ENCODE measurements around the gene EPB41L5. TPM values are rescaled to one million over a fixed set of nuclear protein-coding genes. Genes with fewer than 3 reads are reported as not detected.
"Not testable (repeated sequence)": the region's sequence is repeated elsewhere in the genome, so short reads cannot be mapped to it uniquely, and the experiment has no call there.

EPB41L5 gene
- total RNA-seq, 1 donor from 2014 or later, result 1.5 TPM

GRCh38 chr2:120037995-120038541 is 25.2 kb downstream of the EPB41L5 start:
- intact Hi-C loops (cut with micrococcal nuclease), result no loop called here
- Mint-ChIP-seq H3K36me3 (ENCODE audit: low read depth) (no peaks in the 10 kb centered on the region), H3K4me3 (ENCODE audit: low read depth) (no peak overlapping the region), H3K27me3 (ENCODE audit: low read depth) (peaks cover 13% of the 10 kb centered on the region), H3K27ac (no peak overlapping the region), H3K9me3 (no peaks in the 10 kb centered on the region), H3K4me1 (ENCODE audit: low read depth) (no peaks in the 10 kb centered on the region)
- DNase-seq (ENCODE audit: low spot score), result no peak

GRCh38 chr2:120042359-120042758 is 29.5 kb downstream of the EPB41L5 start:
- Mint-ChIP-seq H3K27ac (no peak overlapping the region), H3K4me3 (ENCODE audit: low read depth) (no peak overlapping the region), H3K4me1 (ENCODE audit: low read depth) (no peaks in the 10 kb centered on the region), H3K9me3 (peaks cover 3% of the 10 kb centered on the region), H3K27me3 (ENCODE audit: low read depth) (peaks cover 8% of the 10 kb centered on the region), H3K36me3 (ENCODE audit: low read depth) (no peaks in the 10 kb centered on the region)
- DNase-seq (ENCODE audit: low spot score), result no peak
- intact Hi-C loops (cut with micrococcal nuclease), result no loop called here

- H3K36me3 Mint-ChIP-seq (ENCODE audit: low read depth), result no peaks in the 10 kb centered on the region
- intact Hi-C loops (cut with micrococcal nuclease), result no loop called here
- no peaks in the 10 kb centered on the region for H3K4me1 Mint-ChIP-seq (ENCODE audit: low read depth)
- peaks cover 8% of the 10 kb centered on the region for H3K27me3 Mint-ChIP-seq (ENCODE audit: low read depth)
- no peak for DNase-seq (ENCODE audit: low spot score)
- H3K27ac Mint-ChIP-seq, result no peak overlapping the region
- peaks cover 18% of the 10 kb centered on the region for H3K9me3 Mint-ChIP-seq
- H3K4me3 Mint-ChIP-seq (ENCODE audit: low read depth), result no peak overlapping the region
These were observed 31.5 kb downstream of the EPB41L5 start for GRCh38 chr2:120044336-120044735.

GRCh38 chr2:120045775-120046174 is 32.9 kb downstream of the EPB41L5 start:
- H3K4me3 Mint-ChIP-seq (ENCODE audit: low read depth), result not testable (repeated sequence)
- peaks cover 18% of the 10 kb centered on the region for H3K9me3 Mint-ChIP-seq

GRCh38 chr2:120046252-120046651 is 33.4 kb downstream of the EPB41L5 start:
- DNase-seq (ENCODE audit: low spot score); H3K4me3 Mint-ChIP-seq (ENCODE audit: low read depth); H3K36me3 Mint-ChIP-seq (ENCODE audit: low read depth); H3K27ac Mint-ChIP-seq; H3K4me1 Mint-ChIP-seq (ENCODE audit: low read depth); intact Hi-C loops (cut with micrococcal nuclease); H3K27me3 Mint-ChIP-seq (ENCODE audit: low read depth): not testable (repeated sequence)
- peaks cover 18% of the 10 kb centered on the region for H3K9me3 Mint-ChIP-seq

More at GRCh38 chr2:120045775-120046174, 32.9 kb downstream of the EPB41L5 start:
- DNase-seq (ENCODE audit: low spot score); intact Hi-C loops (cut with micrococcal nuclease); H3K27ac Mint-ChIP-seq; H3K27me3 Mint-ChIP-seq (ENCODE audit: low read depth); H3K4me1 Mint-ChIP-seq (ENCODE audit: low read depth); H3K36me3 Mint-ChIP-seq (ENCODE audit: low read depth): not testable (repeated sequence)

- Mint-ChIP-seq H3K36me3 (ENCODE audit: low read depth) (no peaks in the 10 kb centered on the region), H3K4me1 (ENCODE audit: low read depth) (no peaks in the 10 kb centered on the region), H3K27me3 (ENCODE audit: low read depth) (no peaks in the 10 kb centered on the region), H3K9me3 (peaks cover 17% of the 10 kb centered on the region), H3K4me3 (ENCODE audit: low read depth) (no peak overlapping the region), H3K27ac (no peak overlapping the region)
- DNase-seq (ENCODE audit: low spot score), result no peak
- intact Hi-C loops (cut with micrococcal nuclease), result no loop called here
These were observed 39.7 kb downstream of the EPB41L5 start for GRCh38 chr2:120052597-120052996.

GRCh38 chr2:120053891-120054290 is 41.0 kb downstream of the EPB41L5 start:
- intact Hi-C loops (cut with micrococcal nuclease), result no loop called here
- H3K36me3 Mint-ChIP-seq (ENCODE audit: low read depth), result no peaks in the 10 kb centered on the region
- H3K27me3 Mint-ChIP-seq (ENCODE audit: low read depth), result no peaks in the 10 kb centered on the region
- H3K4me3 Mint-ChIP-seq (ENCODE audit: low read depth), result no peak overlapping the region
- H3K9me3 Mint-ChIP-seq, result peaks cover 5% of the 10 kb centered on the region
- H3K27ac Mint-ChIP-seq, result no peak overlapping the region
- no peak for DNase-seq (ENCODE audit: low spot score)
- no peaks in the 10 kb centered on the region for H3K4me1 Mint-ChIP-seq (ENCODE audit: low read depth)

- H3K27ac Mint-ChIP-seq, result no peak overlapping the region
- H3K4me3 Mint-ChIP-seq (ENCODE audit: low read depth), result no peak overlapping the region
- no peaks in the 10 kb centered on the region for H3K36me3 Mint-ChIP-seq (ENCODE audit: low read depth)
- no peaks in the 10 kb centered on the region for H3K4me1 Mint-ChIP-seq (ENCODE audit: low read depth)
- intact Hi-C loops (cut with micrococcal nuclease), result no loop called here
- no peak for DNase-seq (ENCODE audit: low spot score)
- H3K9me3 Mint-ChIP-seq, result no peaks in the 10 kb centered on the region
- H3K27me3 Mint-ChIP-seq (ENCODE audit: low read depth), result no peaks in the 10 kb centered on the region
These were observed 46.6 kb downstream of the EPB41L5 start for GRCh38 chr2:120059483-120059882.

- no peaks in the 10 kb centered on the region for H3K9me3 Mint-ChIP-seq
These were observed 47.3 kb downstream of the EPB41L5 start for GRCh38 chr2:120060088-120060623.

GRCh38 chr2:120064664-120065063 is 51.8 kb downstream of the EPB41L5 start:
- Mint-ChIP-seq H3K4me1 (ENCODE audit: low read depth) (no peaks in the 10 kb centered on the region), H3K27ac (no peak overlapping the region), H3K4me3 (ENCODE audit: low read depth) (no peak overlapping the region), H3K36me3 (ENCODE audit: low read depth) (no peaks in the 10 kb centered on the region), H3K9me3 (no peaks in the 10 kb centered on the region), H3K27me3 (ENCODE audit: low read depth) (peaks cover 5% of the 10 kb centered on the region)
- intact Hi-C loops (cut with micrococcal nuclease), result no loop called here
- DNase-seq (ENCODE audit: low spot score), result no peak

More at GRCh38 chr2:120060088-120060623, 47.3 kb downstream of the EPB41L5 start:
- no peak for DNase-seq (ENCODE audit: low spot score)
- Mint-ChIP-seq H3K4me3 (ENCODE audit: low read depth) (no peak overlapping the region), H3K36me3 (ENCODE audit: low read depth) (no peaks in the 10 kb centered on the region), H3K4me1 (ENCODE audit: low read depth) (no peaks in the 10 kb centered on the region), H3K27ac (no peak overlapping the region), H3K27me3 (ENCODE audit: low read depth) (no peaks in the 10 kb centered on the region)
- intact Hi-C loops (cut with micrococcal nuclease), result no loop called here

- intact Hi-C loops (cut with micrococcal nuclease), result no loop called here
- H3K9me3 Mint-ChIP-seq, result no peaks in the 10 kb centered on the region
- no peak overlapping the region for H3K4me3 Mint-ChIP-seq (ENCODE audit: low read depth)
- no peak overlapping the region for H3K27ac Mint-ChIP-seq
- H3K4me1 Mint-ChIP-seq (ENCODE audit: low read depth), result no peaks in the 10 kb centered on the region
- H3K27me3 Mint-ChIP-seq (ENCODE audit: low read depth), result peaks cover 10% of the 10 kb centered on the region
- no peak for DNase-seq (ENCODE audit: low spot score)
- H3K36me3 Mint-ChIP-seq (ENCODE audit: low read depth), result no peaks in the 10 kb centered on the region
These were observed 54.1 kb downstream of the EPB41L5 start for GRCh38 chr2:120066800-120067547.

GRCh38 chr2:120068040-120068658 is 55.3 kb downstream of the EPB41L5 start:
- H3K4me1 Mint-ChIP-seq (ENCODE audit: low read depth); H3K9me3 Mint-ChIP-seq; H3K27ac Mint-ChIP-seq; DNase-seq (ENCODE audit: low spot score); intact Hi-C loops (cut with micrococcal nuclease); H3K4me3 Mint-ChIP-seq (ENCODE audit: low read depth); H3K36me3 Mint-ChIP-seq (ENCODE audit: low read depth): not testable (repeated sequence)
- H3K27me3 Mint-ChIP-seq (ENCODE audit: low read depth), result peaks cover 13% of the 10 kb centered on the region

- H3K36me3 Mint-ChIP-seq (ENCODE audit: low read depth), result no peaks in the 10 kb centered on the region
- no peaks in the 10 kb centered on the region for H3K4me1 Mint-ChIP-seq (ENCODE audit: low read depth)
- no peak overlapping the region for H3K27ac Mint-ChIP-seq
- H3K4me3 Mint-ChIP-seq (ENCODE audit: low read depth), result no peak overlapping the region
- peaks cover 2% of the 10 kb centered on the region for H3K27me3 Mint-ChIP-seq (ENCODE audit: low read depth)
- intact Hi-C loops (cut with micrococcal nuclease), result no loop called here
- DNase-seq (ENCODE audit: low spot score), result no peak
- H3K9me3 Mint-ChIP-seq, result peaks cover 4% of the 10 kb centered on the region
These were observed 62.7 kb downstream of the EPB41L5 start for GRCh38 chr2:120075545-120075944.

Data from activated T-helper 2 cell treated with anti-CD3 and anti-CD28 coated beads, Interferon-gamma antibody, Interleukin-2, Interleukin-4, amounts not matched to agents 10 μg/mL and 5 μg/mL and 100 μg/mL, durations not matched to agents 14 hours and 24 hours and 36 hours (primary cell).